GM12891 (cell line): ENCODE measurements around the gene FITM1.

Experiments used
- POLR2A ChIP-seq: IDR thresholded peaks from 2 replicates; pipeline ENCODE4 v1.6.1; 2011; ENCODE audit warnings: low read depth, low read length, control low read depth
- POU2F2 ChIP-seq: IDR thresholded peaks from 2 replicates; pipeline ENCODE4 v1.6.1; 2011; ENCODE audit warnings: low read depth, mild to moderate bottlenecking, control low read depth, low read length, moderate library complexity

DNA sequence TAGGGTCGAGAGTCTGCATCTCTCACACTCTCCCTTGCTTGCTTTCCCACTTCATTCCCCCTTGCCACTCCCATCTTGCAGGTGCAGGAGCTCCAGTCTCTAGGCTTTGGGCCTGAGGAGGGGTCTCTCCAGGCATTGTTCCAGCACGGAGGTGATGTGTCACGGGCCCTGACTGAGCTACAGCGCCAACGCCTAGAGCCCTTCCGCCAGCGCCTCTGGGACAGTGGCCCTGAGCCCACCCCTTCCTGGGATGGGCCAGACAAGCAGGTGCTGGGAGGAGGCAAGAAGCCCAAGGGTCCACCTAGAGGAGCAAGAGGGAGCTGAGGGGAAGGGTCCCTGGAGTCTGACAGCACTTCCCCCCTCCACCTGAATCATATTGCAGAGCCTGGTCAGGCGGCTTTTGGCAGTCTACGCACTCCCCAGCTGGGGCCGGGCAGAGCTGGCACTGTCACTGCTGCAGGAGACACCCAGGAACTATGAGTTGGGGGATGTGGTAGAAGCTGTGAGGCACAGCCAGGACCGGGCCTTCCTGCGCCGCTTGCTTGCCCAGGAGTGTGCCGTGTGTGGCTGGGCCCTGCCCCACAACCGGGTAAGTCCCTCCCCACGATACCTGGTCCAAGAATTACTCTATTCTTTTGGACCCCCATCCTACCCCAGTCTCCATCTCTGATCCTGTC lies 21.1 kb downstream of the FITM1 start:
- TF ChIP-seq POU2F2: no peak
- TF ChIP-seq POLR2A: no peak
